LNCaP clone FGC (cell line): Measurements from ENCODE around the gene RBFOX2.
A peak's percentile ranks its signal among the peaks of the same experiment; 100 is the strongest.

Experiments used
- DNase-seq: peaks from one replicate; pipeline ENCODE4 v3.0.0-alpha.2; 2011; ENCODE audit warnings: low read depth
- H3K4me3 ChIP-seq: 2 replicates; pipeline ENCODE4 v1.5.1; 2011; ENCODE audit warnings: mild to moderate bottlenecking, low read depth, low read length, control low read depth
- CTCF ChIP-seq: IDR thresholded peaks from 2 replicates; pipeline ENCODE4 v1.5.1; 2012; ENCODE audit warnings: mild to moderate bottlenecking; ENCODE audit not compliant: control insufficient read depth, insufficient read depth; ENCODE audit errors: extremely low read depth

Gene RBFOX2

GRCh38 chr22:35842519-35842913, 186.1 kb downstream of the RBFOX2 start:
- no peak overlapping the region for H3K4me3 ChIP-seq
- TF ChIP-seq CTCF, result no peak
- DNase-seq, result no peak

- no peak for DNase-seq
- TF ChIP-seq CTCF, result no peak
- no peak overlapping the region for H3K4me3 ChIP-seq
Observed at GRCh38 chr22:35841907-35842518, 186.6 kb downstream of the RBFOX2 start.

GRCh38 chr22:35840302-35840739, 188.3 kb downstream of the RBFOX2 start:
- peak overlapping the region; percentile 69 for H3K4me3 ChIP-seq
- DNase-seq, result peak; percentile 83
- no peak for TF ChIP-seq CTCF

GRCh38 chr22:35839841-35840301, 188.8 kb downstream of the RBFOX2 start:
- DNase-seq, result no peak
- TF ChIP-seq CTCF, result no peak
- H3K4me3 ChIP-seq, result peak overlapping the region; percentile 69

- peak; percentile 47 for TF ChIP-seq CTCF
- H3K4me3 ChIP-seq, result peak overlapping the region; percentile 69
- DNase-seq, result no peak
Observed at GRCh38 chr22:35838855-35839576, 189.6 kb downstream of the RBFOX2 start.

- H3K4me3 ChIP-seq, result no peak overlapping the region
- DNase-seq, result no peak
Observed at GRCh38 chr22:35837101-35837727, 191.4 kb downstream of the RBFOX2 start.

More at GRCh38 chr22:35837101-35837727, 191.4 kb downstream of the RBFOX2 start:
- no peak for TF ChIP-seq CTCF
